HepG2 (cell line): ENCODE data around the gene RHBG.

ENCODE experiments used
- AFF4 ChIP-seq: sonication (generic); formaldehyde crosslinking; IDR thresholded peaks from 2 replicates; pipeline ENCODE4 v1.4.0; 2020; ENCODE audit warnings: missing genetic modification reagents
- ATF3 ChIP-seq: sonication (generic); formaldehyde crosslinking; IDR thresholded peaks from 2 replicates; pipeline ENCODE4 v1.4.0; 2020; ENCODE audit warnings: missing genetic modification reagents
- EHMT2 ChIP-seq: fragments of 200-600 bp; sonication (generic); IDR thresholded peaks from 2 replicates; pipeline ENCODE4 v1.7.0; 2017; ENCODE audit warnings: antibody characterized with exemption, low read depth, low read length, borderline replicate concordance
- SIN3A ChIP-seq: IDR thresholded peaks from 2 replicates; pipeline ENCODE4 v1.6.1; 2011; ENCODE audit warnings: low read depth, mild to moderate bottlenecking, control low read depth, low read length, borderline replicate concordance
- ZNF362 ChIP-seq: sonication (generic); formaldehyde crosslinking; IDR thresholded peaks from 2 replicates; pipeline ENCODE4 v1.4.0; 2020; ENCODE audit warnings: missing genetic modification reagents, mild to moderate bottlenecking, borderline replicate concordance
- TF ChIP-seq, protein P1 (sequence below): sonication (generic); formaldehyde crosslinking; IDR thresholded peaks from one replicate; pipeline ENCODE4 v1.5.1; 2020; ENCODE audit warnings: mild to moderate bottlenecking, missing genetic modification reagents; ENCODE audit errors: not compliant biosample characterization

DNA sequence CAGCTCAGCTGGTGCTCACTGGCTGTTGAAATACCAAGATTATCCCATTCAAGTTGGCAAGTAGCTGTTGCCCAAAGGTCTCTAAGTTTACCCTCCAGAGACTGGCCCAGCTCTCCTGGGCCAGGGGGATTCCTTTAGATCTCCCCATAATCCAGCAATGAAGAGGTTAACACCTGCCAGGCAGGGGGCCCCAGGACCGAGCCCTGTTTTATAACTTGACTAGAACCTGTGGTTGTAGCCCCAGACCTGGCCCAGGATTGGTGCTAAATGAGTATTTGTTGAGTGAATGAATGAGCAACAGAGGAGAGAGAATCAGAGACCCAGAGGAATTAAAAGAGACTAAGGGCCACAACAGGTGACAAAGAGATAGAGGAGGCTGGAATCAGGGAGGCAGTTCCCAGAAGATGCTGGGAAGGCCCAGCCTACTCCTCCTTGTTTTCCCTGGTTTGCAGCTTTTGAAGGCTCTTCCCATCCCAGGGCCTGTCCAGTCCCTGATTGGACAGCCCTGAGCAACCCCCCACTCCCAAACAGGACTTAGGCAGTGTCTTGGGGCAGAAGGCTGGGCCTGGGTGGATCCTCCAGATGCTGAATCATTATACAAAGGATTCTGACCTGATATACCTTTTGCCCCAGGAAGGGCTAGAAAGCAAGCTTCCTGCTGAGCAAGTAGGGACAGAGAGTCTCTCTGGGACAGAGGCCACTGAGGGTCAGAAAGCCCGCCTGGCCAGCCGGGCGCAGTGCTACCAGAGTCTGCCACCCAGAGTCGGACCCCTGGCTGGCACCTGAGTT, 2.4 kb upstream of the RHBG start:
- no peak for TF ChIP-seq AFF4 (CRISPR knock-in tag)
- TF ChIP-seq ATF3 (CRISPR knock-in tag): no peak
- TF ChIP-seq EHMT2: no peak
- TF ChIP-seq ZNF362: no peak
- TF ChIP-seq SIN3A: no peak
- TF ChIP-seq, protein P1, sequence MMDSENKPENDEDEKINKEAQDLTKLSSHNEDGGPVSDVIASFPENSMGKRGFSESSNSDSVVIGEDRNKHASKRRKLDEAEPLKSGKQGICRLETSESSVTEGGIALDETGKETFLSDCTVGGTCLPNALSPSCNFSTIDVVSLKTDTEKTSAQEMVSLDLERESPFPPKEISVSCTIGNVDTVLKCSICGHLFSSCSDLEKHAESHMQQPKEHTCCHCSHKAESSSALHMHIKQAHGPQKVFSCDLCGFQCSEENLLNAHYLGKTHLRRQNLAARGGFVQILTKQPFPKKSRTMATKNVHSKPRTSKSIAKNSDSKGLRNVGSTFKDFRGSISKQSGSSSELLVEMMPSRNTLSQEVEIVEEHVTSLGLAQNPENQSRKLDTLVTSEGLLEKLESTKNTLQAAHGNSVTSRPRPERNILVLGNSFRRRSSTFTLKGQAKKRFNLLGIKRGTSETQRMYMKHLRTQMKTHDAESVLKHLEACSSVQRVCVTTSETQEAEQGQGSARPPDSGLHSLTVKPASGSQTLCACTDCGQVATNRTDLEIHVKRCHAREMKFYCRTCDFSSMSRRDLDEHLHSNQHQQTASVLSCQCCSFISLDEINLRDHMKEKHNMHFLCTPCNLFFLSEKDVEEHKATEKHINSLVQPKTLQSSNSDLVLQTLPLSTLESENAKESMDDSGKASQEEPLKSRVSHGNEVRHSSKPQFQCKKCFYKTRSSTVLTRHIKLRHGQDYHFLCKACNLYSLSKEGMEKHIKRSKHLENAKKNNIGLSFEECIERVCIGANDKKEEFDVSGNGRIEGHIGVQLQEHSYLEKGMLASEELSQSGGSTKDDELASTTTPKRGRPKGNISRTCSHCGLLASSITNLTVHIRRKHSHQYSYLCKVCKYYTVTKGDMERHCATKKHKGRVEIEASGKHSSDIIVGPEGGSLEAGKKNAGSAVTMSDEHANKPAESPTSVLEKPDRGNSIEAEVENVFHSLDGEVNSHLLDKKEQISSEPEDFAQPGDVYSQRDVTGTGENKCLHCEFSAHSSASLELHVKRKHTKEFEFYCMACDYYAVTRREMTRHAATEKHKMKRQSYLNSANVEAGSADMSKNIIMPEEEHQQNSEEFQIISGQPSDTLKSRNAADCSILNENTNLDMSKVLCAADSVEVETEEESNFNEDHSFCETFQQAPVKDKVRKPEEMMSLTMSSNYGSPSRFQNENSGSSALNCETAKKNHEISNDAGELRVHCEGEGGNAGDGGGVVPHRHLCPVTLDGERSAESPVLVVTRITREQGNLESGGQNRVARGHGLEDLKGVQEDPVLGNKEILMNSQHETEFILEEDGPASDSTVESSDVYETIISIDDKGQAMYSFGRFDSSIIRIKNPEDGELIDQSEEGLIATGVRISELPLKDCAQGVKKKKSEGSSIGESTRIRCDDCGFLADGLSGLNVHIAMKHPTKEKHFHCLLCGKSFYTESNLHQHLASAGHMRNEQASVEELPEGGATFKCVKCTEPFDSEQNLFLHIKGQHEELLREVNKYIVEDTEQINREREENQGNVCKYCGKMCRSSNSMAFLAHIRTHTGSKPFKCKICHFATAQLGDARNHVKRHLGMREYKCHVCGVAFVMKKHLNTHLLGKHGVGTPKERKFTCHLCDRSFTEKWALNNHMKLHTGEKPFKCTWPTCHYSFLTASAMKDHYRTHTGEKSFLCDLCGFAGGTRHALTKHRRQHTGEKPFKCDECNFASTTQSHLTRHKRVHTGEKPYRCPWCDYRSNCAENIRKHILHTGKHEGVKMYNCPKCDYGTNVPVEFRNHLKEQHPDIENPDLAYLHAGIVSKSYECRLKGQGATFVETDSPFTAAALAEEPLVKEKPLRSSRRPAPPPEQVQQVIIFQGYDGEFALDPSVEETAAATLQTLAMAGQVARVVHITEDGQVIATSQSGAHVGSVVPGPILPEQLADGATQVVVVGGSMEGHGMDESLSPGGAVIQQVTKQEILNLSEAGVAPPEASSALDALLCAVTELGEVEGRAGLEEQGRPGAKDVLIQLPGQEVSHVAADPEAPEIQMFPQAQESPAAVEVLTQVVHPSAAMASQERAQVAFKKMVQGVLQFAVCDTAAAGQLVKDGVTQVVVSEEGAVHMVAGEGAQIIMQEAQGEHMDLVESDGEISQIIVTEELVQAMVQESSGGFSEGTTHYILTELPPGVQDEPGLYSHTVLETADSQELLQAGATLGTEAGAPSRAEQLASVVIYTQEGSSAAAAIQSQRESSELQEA (CRISPR knock-in tag): no peak
